Ectodermal cell (in vitro differentiated cells): Measurements from ENCODE around the gene CECR2.

Source experiments
- H3K27ac ChIP-seq: 2 replicates; pipeline ENCODE4 v1.7.0; 2013; ENCODE audit warnings: mild to moderate bottlenecking, low read depth, low read length; ENCODE audit not compliant: insufficient read depth, poor library complexity, severe bottlenecking
- H3K27me3 ChIP-seq: 2 replicates; pipeline ENCODE4 v1.7.0; 2013; ENCODE audit warnings: mild to moderate bottlenecking, low read length; ENCODE audit not compliant: insufficient read depth, control insufficient read depth, poor library complexity, severe bottlenecking
- H3K36me3 ChIP-seq: one replicate; pipeline ENCODE4 v1.7.0; 2013; ENCODE audit warnings: low read length; ENCODE audit not compliant: control insufficient read depth, insufficient read depth
- H3K4me1 ChIP-seq: one replicate; pipeline ENCODE4 v1.7.0; 2013; ENCODE audit warnings: low read length; ENCODE audit not compliant: control insufficient read depth, insufficient read depth
- H3K4me3 ChIP-seq: 2 replicates; pipeline ENCODE4 v1.7.0; 2013; ENCODE audit warnings: low read depth, low read length, control low read depth; ENCODE audit not compliant: insufficient read depth
- H3K9me3 ChIP-seq: 2 replicates; pipeline ENCODE4 v1.7.0; 2013; ENCODE audit warnings: mild to moderate bottlenecking, low read length, moderate library complexity; ENCODE audit not compliant: control insufficient read depth
- WGBS, 2 experiments: methylation state at CpG; one replicate each; pipeline ENCODE4 v1.1.7; 2013; ENCODE audit warnings: missing lambda C conversion rate in 2 of 2; 5-methylcytosine and 5-hydroxymethylcytosine counted together

Gene CECR2

GRCh38 chr22:17342361-17342760 lies 26.9 kb upstream of the CECR2 start:
- Histone ChIP-seq H3K27me3 (no peaks in the 10 kb centered on the region), H3K4me1 (no peaks in the 10 kb centered on the region), H3K36me3 (no peaks in the 10 kb centered on the region), H3K27ac (no peak overlapping the region), H3K9me3 (no peaks in the 10 kb centered on the region), H3K4me3 (no peak overlapping the region)
- 85 to 90% methylated on average over 5 of the region's 5 CpGs for WGBS, 2 experiments

GRCh38 chr22:17343766-17344165 lies 25.5 kb upstream of the CECR2 start:
- H3K4me1 ChIP-seq: no peaks in the 10 kb centered on the region
- H3K27ac ChIP-seq: no peak overlapping the region
- H3K27me3 ChIP-seq: no peaks in the 10 kb centered on the region
- H3K4me3 ChIP-seq: no peak overlapping the region
- WGBS, 2 experiments: 95 to 99% methylated on average over 2 of the region's 2 CpGs
- H3K9me3 ChIP-seq: no peaks in the 10 kb centered on the region
- H3K36me3 ChIP-seq: no peaks in the 10 kb centered on the region

- no peaks in the 10 kb centered on the region for H3K27me3 ChIP-seq
- 83 to 95% methylated on average over 4 of the region's 4 CpGs for WGBS, 2 experiments
- H3K4me3 ChIP-seq: no peak overlapping the region
- H3K36me3 ChIP-seq: no peaks in the 10 kb centered on the region
- peaks cover 5% of the 10 kb centered on the region for H3K4me1 ChIP-seq
- H3K9me3 ChIP-seq: no peaks in the 10 kb centered on the region
- H3K27ac ChIP-seq: no peak overlapping the region
Observed at GRCh38 chr22:17346578-17346977, 22.7 kb upstream of the CECR2 start.

- Histone ChIP-seq H3K4me1 (peaks cover 5% of the 10 kb centered on the region), H3K9me3 (no peaks in the 10 kb centered on the region), H3K27ac (no peak overlapping the region), H3K36me3 (no peaks in the 10 kb centered on the region), H3K27me3 (no peaks in the 10 kb centered on the region), H3K4me3 (no peak overlapping the region)
- WGBS, 2 experiments: 94 to 95% methylated on average over 11 of the region's 11 CpGs
Observed at GRCh38 chr22:17347724-17348123, 21.5 kb upstream of the CECR2 start.

GRCh38 chr22:17348464-17349103 lies 20.7 kb upstream of the CECR2 start:
- no peak overlapping the region for H3K27ac ChIP-seq
- H3K36me3 ChIP-seq: no peaks in the 10 kb centered on the region
- no peak overlapping the region for H3K4me3 ChIP-seq
- no peaks in the 10 kb centered on the region for H3K9me3 ChIP-seq
- no peaks in the 10 kb centered on the region for H3K27me3 ChIP-seq
- peaks cover 5% of the 10 kb centered on the region for H3K4me1 ChIP-seq
- 91 to 92% methylated on average over 14 of the region's 14 CpGs for WGBS, 2 experiments

GRCh38 chr22:17349172-17349571 lies 20.1 kb upstream of the CECR2 start:
- Histone ChIP-seq H3K27me3 (no peaks in the 10 kb centered on the region), H3K4me1 (peaks cover 5% of the 10 kb centered on the region), H3K9me3 (no peaks in the 10 kb centered on the region), H3K36me3 (no peaks in the 10 kb centered on the region), H3K4me3 (no peak overlapping the region), H3K27ac (no peak overlapping the region)
- WGBS, 2 experiments: 94 to 95% methylated on average over 10 of the region's 10 CpGs

- H3K27ac ChIP-seq: no peak overlapping the region
Observed at GRCh38 chr22:17350292-17350691, 19.0 kb upstream of the CECR2 start.

GRCh38 chr22:17352798-17353197 lies 16.5 kb upstream of the CECR2 start:
- Histone ChIP-seq H3K4me3 (no peak overlapping the region), H3K9me3 (no peaks in the 10 kb centered on the region), H3K36me3 (no peaks in the 10 kb centered on the region), H3K27ac (no peak overlapping the region), H3K4me1 (peaks cover 5% of the 10 kb centered on the region), H3K27me3 (no peaks in the 10 kb centered on the region)
- 89 to 95% methylated on average over 4 of the region's 4 CpGs for WGBS, 2 experiments

More at GRCh38 chr22:17350292-17350691, 19.0 kb upstream of the CECR2 start:
- H3K4me1 ChIP-seq: peaks cover 5% of the 10 kb centered on the region
- H3K4me3 ChIP-seq: no peak overlapping the region
- 71 to 75% methylated on average over 3 of the region's 3 CpGs for WGBS, 2 experiments
- no peaks in the 10 kb centered on the region for H3K27me3 ChIP-seq
- no peaks in the 10 kb centered on the region for H3K36me3 ChIP-seq
- H3K9me3 ChIP-seq: no peaks in the 10 kb centered on the region

GRCh38 chr22:17357688-17358087 lies 11.6 kb upstream of the CECR2 start:
- Histone ChIP-seq H3K4me3 (no peak overlapping the region), H3K4me1 (peaks cover 10% of the 10 kb centered on the region), H3K27ac (no peak overlapping the region), H3K36me3 (no peaks in the 10 kb centered on the region), H3K9me3 (no peaks in the 10 kb centered on the region), H3K27me3 (no peaks in the 10 kb centered on the region)
- WGBS, 2 experiments: 77 to 78% methylated on average over 2 of the region's 2 CpGs

- WGBS, 2 experiments: 74 to 80% methylated on average over 9 of the region's 9 CpGs
- Histone ChIP-seq H3K27ac (peak overlapping the region; percentile 53), H3K9me3 (no peaks in the 10 kb centered on the region), H3K36me3 (no peaks in the 10 kb centered on the region), H3K27me3 (no peaks in the 10 kb centered on the region), H3K4me3 (no peak overlapping the region), H3K4me1 (peaks cover 10% of the 10 kb centered on the region)
Observed at GRCh38 chr22:17358415-17358814, 10.8 kb upstream of the CECR2 start.

- no peaks in the 10 kb centered on the region for H3K27me3 ChIP-seq
- H3K4me1 ChIP-seq: peaks cover 10% of the 10 kb centered on the region
- no peaks in the 10 kb centered on the region for H3K36me3 ChIP-seq
- no peaks in the 10 kb centered on the region for H3K9me3 ChIP-seq
- no peak overlapping the region for H3K4me3 ChIP-seq
- peak overlapping the region; percentile 26 for H3K27ac ChIP-seq
- 59 to 61% methylated on average over 4 of the region's 4 CpGs for WGBS, 2 experiments
Observed at GRCh38 chr22:17359501-17359900, 9.8 kb upstream of the CECR2 start.
